ENCODE results near the gene ACIN1. TPM values are rescaled to one million over a fixed set of nuclear protein-coding genes. Genes with fewer than 3 reads are reported as not detected.

ACIN1 gene
- total RNA-seq, 1 donor from 2014 or later, result 161 TPM

DNA sequence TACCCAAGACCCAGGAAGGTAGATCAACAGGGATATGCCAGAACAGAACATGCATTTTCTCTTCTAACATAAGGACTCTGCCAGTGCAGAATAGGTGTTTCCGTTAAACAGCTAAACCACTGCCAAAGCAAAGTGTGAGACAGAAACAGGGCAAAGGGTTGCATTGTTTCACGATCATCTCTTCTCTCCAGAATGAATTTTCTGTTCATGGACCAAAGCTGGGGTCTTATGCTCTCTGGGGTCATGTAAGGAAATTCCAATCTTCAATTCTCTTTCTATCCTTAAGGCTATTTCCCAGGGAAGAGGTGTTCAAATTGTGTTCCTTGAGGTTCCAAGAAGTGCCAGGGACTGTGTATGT is 71.2 kb downstream of the ACIN1 start:
- ATAC-seq (no peak), DNase-seq (no peak)
- peaks cover 30% of the 10 kb centered on the region for H3K36me3 ChIP-seq
- TF ChIP-seq, protein P1, sequence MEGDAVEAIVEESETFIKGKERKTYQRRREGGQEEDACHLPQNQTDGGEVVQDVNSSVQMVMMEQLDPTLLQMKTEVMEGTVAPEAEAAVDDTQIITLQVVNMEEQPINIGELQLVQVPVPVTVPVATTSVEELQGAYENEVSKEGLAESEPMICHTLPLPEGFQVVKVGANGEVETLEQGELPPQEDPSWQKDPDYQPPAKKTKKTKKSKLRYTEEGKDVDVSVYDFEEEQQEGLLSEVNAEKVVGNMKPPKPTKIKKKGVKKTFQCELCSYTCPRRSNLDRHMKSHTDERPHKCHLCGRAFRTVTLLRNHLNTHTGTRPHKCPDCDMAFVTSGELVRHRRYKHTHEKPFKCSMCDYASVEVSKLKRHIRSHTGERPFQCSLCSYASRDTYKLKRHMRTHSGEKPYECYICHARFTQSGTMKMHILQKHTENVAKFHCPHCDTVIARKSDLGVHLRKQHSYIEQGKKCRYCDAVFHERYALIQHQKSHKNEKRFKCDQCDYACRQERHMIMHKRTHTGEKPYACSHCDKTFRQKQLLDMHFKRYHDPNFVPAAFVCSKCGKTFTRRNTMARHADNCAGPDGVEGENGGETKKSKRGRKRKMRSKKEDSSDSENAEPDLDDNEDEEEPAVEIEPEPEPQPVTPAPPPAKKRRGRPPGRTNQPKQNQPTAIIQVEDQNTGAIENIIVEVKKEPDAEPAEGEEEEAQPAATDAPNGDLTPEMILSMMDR (IDR thresholded peaks at IDR 0.05), result no peak
- no peak overlapping the region for H3K27ac ChIP-seq
- intact Hi-C loops (cut with DNase I), result no loop called here
- no peaks in the 10 kb centered on the region for H3K27me3 ChIP-seq
- H3K9me3 ChIP-seq, result no peaks in the 10 kb centered on the region
- peaks cover 7% of the 10 kb centered on the region for H3K4me1 ChIP-seq
- H3K4me3 ChIP-seq, result no peak overlapping the region

DNA sequence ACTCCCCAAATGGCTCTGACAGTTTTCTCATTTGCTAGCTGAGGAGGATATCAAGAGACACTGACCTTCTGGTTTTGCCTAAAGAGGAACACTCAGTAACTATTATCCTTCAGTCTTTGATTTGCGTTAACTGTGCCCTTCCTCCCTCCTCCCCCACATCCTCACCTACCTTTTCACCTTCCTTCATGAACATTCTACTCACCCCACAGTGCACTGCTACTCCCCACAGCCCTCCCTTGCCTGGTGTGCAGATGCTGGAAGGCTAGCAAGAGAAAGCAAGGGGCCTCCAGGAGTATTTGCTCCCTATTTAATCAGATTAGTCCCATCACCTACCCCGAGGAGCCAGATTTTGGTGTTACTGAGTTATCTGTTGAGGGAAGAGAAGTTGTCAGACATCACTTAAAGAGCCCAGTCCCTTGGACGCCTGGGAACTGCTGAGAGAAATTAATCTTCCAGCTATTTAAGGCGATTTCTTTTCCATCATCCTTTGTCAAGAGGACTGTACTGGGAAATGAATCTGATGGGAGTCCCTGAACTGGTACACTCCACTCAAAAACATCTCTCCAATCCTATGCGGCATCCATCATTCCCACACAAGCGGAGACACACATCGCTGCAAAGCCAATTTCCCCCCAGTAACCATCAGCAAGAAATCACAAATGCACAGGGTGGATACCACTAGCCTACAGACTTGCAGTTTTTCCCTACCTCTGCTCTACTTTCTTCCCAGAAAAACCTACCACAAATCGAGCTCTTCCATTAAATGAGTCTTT is 71.7 kb downstream of the ACIN1 start:
- no peaks in the 10 kb centered on the region for H3K27me3 ChIP-seq
- no peak for DNase-seq
- H3K4me1 ChIP-seq, result peaks cover 1% of the 10 kb centered on the region
- H3K4me3 ChIP-seq, result no peak overlapping the region
- ATAC-seq, result no peak
- H3K9me3 ChIP-seq, result no peaks in the 10 kb centered on the region
- H3K36me3 ChIP-seq, result peaks cover 25% of the 10 kb centered on the region
- TF ChIP-seq, protein P1 (IDR thresholded peaks at IDR 0.05), result no peak
- H3K27ac ChIP-seq, result no peak overlapping the region
- intact Hi-C loops (cut with DNase I), result no loop called here

DNA sequence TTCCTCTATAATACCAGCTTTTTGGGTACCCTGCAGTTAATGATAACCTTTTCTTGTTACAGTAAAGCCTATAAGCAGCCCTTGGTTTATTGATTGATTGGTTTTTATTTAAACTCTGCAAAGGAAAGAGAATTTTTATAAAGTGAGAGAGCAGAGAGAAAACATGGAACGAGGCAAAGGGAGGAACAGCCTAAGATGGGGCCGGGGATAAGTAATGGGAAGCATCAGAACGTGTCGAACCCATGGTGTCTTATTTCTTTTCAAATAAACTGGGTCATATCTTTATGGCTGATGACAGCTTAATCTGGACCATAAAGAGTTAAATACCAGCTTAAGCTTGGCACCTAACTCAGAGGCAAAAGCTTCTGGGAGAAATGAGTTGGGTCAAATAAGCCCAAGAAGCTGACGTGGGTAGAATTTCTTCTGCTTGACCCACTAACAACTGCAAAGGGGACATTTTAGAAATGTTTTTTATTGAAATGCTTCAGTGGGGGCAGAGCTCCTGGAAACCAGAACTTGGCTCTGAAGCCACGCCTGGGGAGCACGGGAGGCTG is 73.0 kb downstream of the ACIN1 start:
- TF ChIP-seq, protein P1 (IDR thresholded peaks at IDR 0.05), result no peak
- no peaks in the 10 kb centered on the region for H3K9me3 ChIP-seq
- H3K27me3 ChIP-seq, result no peaks in the 10 kb centered on the region
- peaks cover 15% of the 10 kb centered on the region for H3K36me3 ChIP-seq
- no peak for ATAC-seq
- H3K4me1 ChIP-seq, result no peaks in the 10 kb centered on the region
- H3K4me3 ChIP-seq, result no peak overlapping the region
- intact Hi-C loops (cut with DNase I), result no loop called here
- H3K27ac ChIP-seq, result no peak overlapping the region
- DNase-seq, result no peak

DNA sequence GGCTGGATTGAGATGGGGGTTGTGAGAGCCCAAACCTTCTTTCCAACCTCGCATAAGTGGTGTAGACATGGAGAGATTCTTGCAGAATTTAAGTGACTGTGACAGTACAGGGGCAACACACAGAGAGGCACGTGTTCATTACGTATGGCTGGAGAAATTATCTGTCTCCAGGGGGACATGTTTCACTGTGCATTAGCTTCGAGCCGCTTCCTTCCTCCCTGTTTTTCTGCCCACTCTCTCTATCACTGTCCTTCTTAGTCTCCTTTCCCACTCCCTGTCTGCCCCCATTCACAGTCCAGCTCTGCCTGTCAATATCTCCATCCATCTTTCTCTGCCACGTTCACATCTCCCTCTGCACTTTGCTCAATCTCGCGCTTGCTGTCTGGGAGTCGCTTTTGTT is 73.5 kb downstream of the ACIN1 start:
- Histone ChIP-seq H3K36me3 (peaks cover 15% of the 10 kb centered on the region), H3K27me3 (no peaks in the 10 kb centered on the region), H3K4me1 (no peaks in the 10 kb centered on the region), H3K4me3 (no peak overlapping the region), H3K27ac (no peak overlapping the region), H3K9me3 (no peaks in the 10 kb centered on the region)
- intact Hi-C loops (cut with DNase I), result no loop called here
- TF ChIP-seq, protein P1 (IDR thresholded peaks at IDR 0.05), result no peak
- ATAC-seq (no peak), DNase-seq (no peak)

DNA sequence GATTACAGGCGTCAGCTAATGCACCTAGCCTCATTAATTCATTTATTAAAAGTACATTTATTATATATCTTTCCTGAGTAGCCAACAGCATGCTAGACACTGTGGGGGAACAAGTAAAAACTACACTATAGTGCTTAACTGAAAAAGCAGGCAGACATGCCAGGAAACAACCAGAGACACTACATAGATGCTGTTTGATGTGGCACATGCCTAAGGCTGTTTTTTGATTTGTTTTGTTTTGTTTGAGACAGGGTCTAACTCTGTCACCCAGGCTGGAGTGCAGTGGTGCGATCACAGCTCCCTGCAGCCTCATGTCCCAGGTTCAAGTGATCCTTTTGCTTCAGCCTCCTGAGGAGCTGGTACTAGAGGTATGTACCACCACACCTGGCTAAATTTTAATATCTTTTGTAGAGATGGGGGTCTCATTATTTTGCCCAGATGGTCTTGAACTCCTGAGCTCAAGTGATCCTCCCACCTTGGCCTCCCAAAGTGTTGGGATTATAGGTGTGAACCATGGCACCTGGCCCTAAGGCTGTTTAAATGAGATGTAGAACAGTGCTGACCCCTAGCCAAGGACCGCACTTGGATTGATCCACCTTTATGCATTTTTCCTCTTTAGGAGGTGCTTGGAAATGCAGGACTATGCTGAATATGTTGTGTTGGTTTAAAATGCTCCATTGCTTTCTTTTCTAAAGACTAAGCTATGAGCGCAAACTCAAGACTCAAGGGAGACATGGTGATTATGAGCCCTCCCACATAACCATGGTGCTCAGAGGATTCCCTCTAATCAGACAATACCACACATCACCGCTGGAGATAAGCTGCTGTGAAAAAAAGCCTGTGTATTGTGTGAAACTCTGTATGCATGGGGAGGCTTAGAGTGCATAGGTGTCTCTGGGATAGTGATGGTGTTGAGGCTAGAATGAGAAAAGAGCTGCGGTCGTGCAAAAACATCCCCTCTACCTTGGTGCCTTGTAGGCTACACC is 74.5 kb downstream of the ACIN1 start:
- Histone ChIP-seq H3K4me1 (no peaks in the 10 kb centered on the region), H3K27ac (no peak overlapping the region), H3K9me3 (no peaks in the 10 kb centered on the region), H3K36me3 (peaks cover 5% of the 10 kb centered on the region), H3K27me3 (no peaks in the 10 kb centered on the region), H3K4me3 (no peak overlapping the region)
- DNase-seq, result no peak
- no peak for ATAC-seq
- TF ChIP-seq, protein P1 (IDR thresholded peaks at IDR 0.05), result no peak
- intact Hi-C loops (cut with DNase I), result no loop called here
